Right lung (tissue), 5 donors: ENCODE data around the gene RNASE7. TPM values are rescaled to one million over a fixed set of nuclear protein-coding genes. Genes with fewer than 3 reads are reported as not detected.
A peak's percentile ranks its signal among the peaks of the same experiment; 100 is the strongest.
"Not testable (repeated sequence)": the region's sequence is repeated elsewhere in the genome, so short reads cannot be mapped to it uniquely, and the experiment has no call there.

Experiments used
- DNase-seq, 2 donors: peaks; one replicate each; pipeline ENCODE4 v3.0.0-alpha.2; 2013
- polyA plus RNA-seq, 5 donors: library from polyadenylated mRNA; unstranded; fragments of 120-200 nt; gene quantifications; one replicate each; pipeline versions ENCODE4 v1.2.1 to v1.2.3, GENCODE V29; 2013; ENCODE audit warnings: inconsistent platforms in 1 of 5, low replicate concordance in 1 of 5; ENCODE audit not compliant: insufficient read length in 5 of 5, insufficient read depth in 1 of 5

RNASE7 gene
- polyA plus RNA-seq, 5 donors = 0.12 to 0.13 (median 0.12) TPM; not detected in 2

- DNase-seq = no peak
Observed at GRCh38 chr14:21023817-21024584, 18.2 kb upstream of the RNASE7 start.

- DNase-seq = peak in 1 of 2 donors; percentile 78
Observed at GRCh38 chr14:21024585-21025370, 17.4 kb upstream of the RNASE7 start, which contains the start of gene NDRG2. NDRG2 (minus strand) TSS chr14:21025061; CDS start chr14:21023315, 1,746 bp downstream.

- DNase-seq = peak; percentile 64 to 72
Observed at GRCh38 chr14:21025371-21026273, 16.5 kb upstream of the RNASE7 start.

GRCh38 chr14:21026274-21026987 is 15.7 kb upstream of the RNASE7 start:
- no peak for DNase-seq

GRCh38 chr14:21026988-21027315 is 15.2 kb upstream of the RNASE7 start:
- no peak for DNase-seq

GRCh38 chr14:21029917-21030316 is 12.2 kb upstream of the RNASE7 start, which contains the start of gene TPPP2:
TPPP2 (plus strand) TSS chr14:21030217; CDS start chr14:21030582, 365 bp downstream.
- DNase-seq = no peak

GRCh38 chr14:21030531-21030930 is 11.6 kb upstream of the RNASE7 start:
- DNase-seq = no peak

GRCh38 chr14:21032326-21033132 is 9.6 kb upstream of the RNASE7 start:
- DNase-seq = no peak

GRCh38 chr14:21033133-21033698 is 8.9 kb upstream of the RNASE7 start:
- DNase-seq = no peak

- DNase-seq = no peak
Observed at GRCh38 chr14:21034707-21035106, 7.5 kb upstream of the RNASE7 start, which contains the start of gene RNASE13. RNASE13 (minus strand) TSS chr14:21034807; CDS start chr14:21034288, 519 bp downstream.

GRCh38 chr14:21036751-21037150 is 5.4 kb upstream of the RNASE7 start:
- no peak for DNase-seq

- no peak for DNase-seq
Observed at GRCh38 chr14:21037156-21037555, 5.0 kb upstream of the RNASE7 start.

- peak; percentile 87 to 92 for DNase-seq
Observed at GRCh38 chr14:21038441-21039422, 3.4 kb upstream of the RNASE7 start.

- DNase-seq = peak; percentile 56 to 73
Observed at GRCh38 chr14:21039585-21040369, 2.4 kb upstream of the RNASE7 start.

GRCh38 chr14:21040370-21040925 is 1.7 kb upstream of the RNASE7 start:
- no peak for DNase-seq

- DNase-seq = not testable (repeated sequence)
Observed at GRCh38 chr14:21040941-21041340, 1.2 kb upstream of the RNASE7 start.

GRCh38 chr14:21042918-21043317 is 756 bp downstream of the RNASE7 start:
- DNase-seq = no peak
